T follicular helper cell (primary cell): ENCODE data around the gene CRAMP1.
A peak's percentile ranks its signal among the peaks of the same experiment; 100 is the strongest.

Source experiments
- DNase-seq: peaks from one replicate; pipeline ENCODE4 v3.0.0-alpha.2; 2020; ENCODE audit warnings: low read depth

CRAMP1 gene

GRCh38 chr16:1678500-1679098 is 66.4 kb downstream of the CRAMP1 start:
- DNase-seq, result peak; percentile 8

DNA sequence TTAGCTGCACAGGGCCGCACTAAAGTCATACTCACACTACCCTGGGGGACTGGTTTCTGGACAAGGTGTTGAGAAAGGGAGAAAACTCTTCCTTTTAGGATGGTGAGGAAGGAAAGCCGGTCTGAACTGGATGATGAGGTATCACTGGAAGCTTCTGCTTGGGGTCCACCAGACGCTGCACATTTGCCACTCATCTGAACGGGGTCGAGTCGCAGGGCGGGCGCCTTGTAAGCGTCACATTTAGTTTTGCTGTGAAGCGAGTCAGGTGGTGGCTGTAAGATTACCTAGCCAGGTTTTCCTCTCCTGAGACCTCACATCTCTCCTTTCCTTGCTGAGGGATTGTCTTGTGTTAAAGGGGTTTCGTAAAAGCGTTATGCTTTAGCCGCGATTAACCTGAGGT is 68.2 kb downstream of the CRAMP1 start:
- no peak for DNase-seq

GRCh38 chr16:1681032-1681431 is 68.9 kb downstream of the CRAMP1 start:
- no peak for DNase-seq

GRCh38 chr16:1687427-1688316 is 75.5 kb downstream of the CRAMP1 start:
- no peak for DNase-seq

DNA sequence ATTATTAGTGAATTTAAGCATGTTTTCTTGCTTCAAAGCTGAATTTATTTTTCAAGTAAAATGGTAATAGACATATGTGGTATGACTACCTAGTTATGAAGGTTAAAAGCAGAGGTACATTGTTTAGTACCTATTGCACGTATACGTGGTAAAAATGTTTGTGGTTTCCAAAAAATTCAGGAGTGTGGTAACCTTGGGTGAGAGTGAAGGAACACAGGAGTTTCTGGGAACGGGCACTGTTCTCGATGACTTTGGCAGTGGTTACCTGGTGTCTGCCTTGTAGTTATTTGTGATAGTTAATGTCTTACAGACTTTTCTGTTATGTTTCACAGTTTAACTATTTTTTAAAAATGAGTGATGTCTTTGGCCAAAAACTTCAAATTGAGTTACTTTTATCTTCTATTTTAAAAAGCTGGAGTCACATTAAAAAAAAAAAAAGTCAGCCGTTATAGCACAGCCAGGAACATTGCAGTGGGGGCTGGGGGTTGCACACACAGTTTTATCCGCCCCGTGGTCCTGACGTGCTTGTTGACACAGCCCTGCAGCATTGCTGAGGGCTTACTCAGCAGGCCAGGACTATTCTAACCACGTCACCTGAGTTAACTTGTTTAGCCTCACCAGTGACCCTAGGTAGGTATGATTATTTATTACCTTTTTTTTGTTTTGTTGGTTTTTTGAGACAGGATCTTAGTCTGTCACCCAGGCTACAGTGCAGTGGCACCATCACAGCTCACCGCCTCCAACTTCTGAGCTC is 76.8 kb downstream of the CRAMP1 start:
- no peak for DNase-seq

GRCh38 chr16:1689853-1690252 is 77.7 kb downstream of the CRAMP1 start:
- no peak for DNase-seq

- DNase-seq, result no peak
Measured at GRCh38 chr16:1690810-1691209, 78.7 kb downstream of the CRAMP1 start.

DNA sequence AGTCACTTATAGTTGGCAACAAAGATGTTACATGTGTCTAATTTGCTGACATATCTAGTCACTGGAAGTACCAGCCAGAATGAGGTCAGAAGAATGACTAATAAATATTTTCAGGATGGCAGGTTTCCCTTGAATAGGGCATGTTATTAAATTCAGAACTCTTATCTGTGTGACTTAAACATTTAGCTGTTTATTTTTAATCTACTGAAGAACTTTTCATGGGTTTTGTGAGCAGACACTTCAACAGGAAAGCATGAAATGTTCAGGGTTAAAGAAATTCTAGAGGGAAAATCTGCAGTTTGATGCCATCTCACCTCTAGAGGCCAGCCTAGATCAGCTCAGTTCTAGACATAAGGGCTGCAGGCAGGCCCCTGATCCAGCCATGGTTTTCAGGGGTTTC is 79.1 kb downstream of the CRAMP1 start:
- DNase-seq, result no peak

GRCh38 chr16:1691956-1692355 is 79.8 kb downstream of the CRAMP1 start:
- DNase-seq, result no peak

DNA sequence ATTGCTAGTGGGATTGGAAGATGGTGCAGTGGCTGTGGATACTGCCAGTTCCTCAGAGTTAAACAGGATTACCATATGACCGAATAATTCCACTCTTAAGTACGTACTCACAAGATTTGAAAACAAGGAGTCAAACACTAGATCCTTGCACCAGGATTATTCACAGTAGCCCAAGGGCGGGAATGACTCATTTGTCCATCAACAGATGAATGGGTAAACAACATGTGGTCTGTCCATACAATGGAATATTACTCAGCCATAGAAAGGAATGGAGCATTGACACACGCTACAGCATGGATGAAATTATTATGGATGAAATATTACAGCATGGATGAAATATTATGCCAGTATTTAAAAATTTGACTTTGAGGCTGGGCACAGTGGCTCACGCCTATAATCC is 84.7 kb downstream of the CRAMP1 start:
- DNase-seq, result no peak

DNA sequence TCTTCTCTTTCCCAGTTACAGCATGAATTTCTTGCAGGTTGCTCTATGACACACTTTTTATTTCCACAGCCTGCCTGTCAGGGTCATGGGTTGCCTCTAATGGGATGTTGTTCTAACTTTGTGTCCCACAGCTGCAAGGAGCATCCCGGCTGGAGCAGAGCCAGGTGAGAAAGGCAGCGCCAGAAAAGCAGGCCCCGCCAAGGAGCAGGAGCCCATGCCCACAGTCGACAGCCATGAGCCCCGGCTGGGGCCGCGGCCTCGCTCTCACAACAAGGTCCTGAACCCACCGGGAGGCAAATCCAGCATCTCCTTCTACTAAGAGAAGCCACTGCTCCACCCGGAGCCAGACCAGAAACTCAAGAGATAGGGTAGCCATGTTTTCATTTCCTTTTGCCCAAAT is 86.5 kb downstream of the CRAMP1 start:
- DNase-seq, result no peak

DNA sequence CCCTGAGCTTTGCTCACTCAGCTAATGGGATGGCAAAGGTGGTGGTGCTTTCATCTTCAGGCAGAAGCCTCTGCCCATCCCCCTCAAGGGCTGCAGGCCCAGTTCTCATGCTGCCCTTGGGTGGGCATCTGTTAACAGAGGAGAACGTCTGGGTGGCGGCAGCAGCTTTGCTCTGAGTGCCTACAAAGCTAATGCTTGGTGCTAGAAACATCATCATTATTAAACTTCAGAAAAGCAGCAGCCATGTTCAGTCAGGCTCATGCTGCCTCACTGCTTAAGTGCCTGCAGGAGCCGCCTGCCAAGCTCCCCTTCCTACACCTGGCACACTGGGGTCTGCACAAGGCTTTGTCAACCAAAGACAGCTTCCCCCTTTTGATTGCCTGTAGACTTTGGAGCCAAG is 88.1 kb downstream of the CRAMP1 start:
- no peak for DNase-seq

DNA sequence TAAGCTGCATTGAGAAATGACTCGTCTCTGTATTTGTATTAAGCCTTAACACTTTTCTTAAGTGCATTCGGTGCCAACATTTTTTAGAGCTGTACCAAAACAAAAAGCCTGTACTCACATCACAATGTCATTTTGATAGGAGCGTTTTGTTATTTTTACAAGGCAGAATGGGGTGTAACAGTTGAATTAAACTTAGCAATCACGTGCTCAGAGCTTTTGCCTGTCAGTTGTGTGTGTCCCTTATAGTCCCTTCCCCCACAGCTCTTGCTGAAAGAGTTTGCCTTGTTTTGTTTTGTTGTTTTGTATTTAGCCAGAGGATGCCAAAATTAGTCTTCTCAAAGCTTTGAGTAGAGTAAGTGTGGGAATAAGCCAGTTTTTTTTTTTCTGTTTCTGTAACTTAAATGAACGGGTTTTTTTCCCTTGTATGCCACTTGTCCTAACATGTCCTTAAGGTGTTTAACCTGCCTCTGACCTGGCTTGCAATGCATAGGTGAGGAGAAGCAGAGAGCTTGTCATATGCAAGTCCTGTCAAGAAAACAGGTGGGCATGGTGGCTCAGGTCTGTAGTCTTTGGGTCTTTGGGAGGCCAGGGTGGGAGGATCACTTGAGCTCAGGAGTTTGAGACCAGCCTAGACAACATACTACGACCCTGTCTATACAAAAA is 89.2 kb downstream of the CRAMP1 start:
- DNase-seq, result no peak

- DNase-seq, result peak; percentile 14
Measured at GRCh38 chr16:1705324-1705687, 93.1 kb downstream of the CRAMP1 start.

- DNase-seq, result peak; percentile 89
Measured at GRCh38 chr16:1705688-1706385, 93.7 kb downstream of the CRAMP1 start, which contains the start of gene MAPK8IP3. Gene MAPK8IP3, plus strand, starts transcription at chr16:1706195. Its CDS starts 145 bp downstream, at chr16:1706340.

- DNase-seq, result peak; percentile 20
Measured at GRCh38 chr16:1706386-1707192, 94.4 kb downstream of the CRAMP1 start.

DNA sequence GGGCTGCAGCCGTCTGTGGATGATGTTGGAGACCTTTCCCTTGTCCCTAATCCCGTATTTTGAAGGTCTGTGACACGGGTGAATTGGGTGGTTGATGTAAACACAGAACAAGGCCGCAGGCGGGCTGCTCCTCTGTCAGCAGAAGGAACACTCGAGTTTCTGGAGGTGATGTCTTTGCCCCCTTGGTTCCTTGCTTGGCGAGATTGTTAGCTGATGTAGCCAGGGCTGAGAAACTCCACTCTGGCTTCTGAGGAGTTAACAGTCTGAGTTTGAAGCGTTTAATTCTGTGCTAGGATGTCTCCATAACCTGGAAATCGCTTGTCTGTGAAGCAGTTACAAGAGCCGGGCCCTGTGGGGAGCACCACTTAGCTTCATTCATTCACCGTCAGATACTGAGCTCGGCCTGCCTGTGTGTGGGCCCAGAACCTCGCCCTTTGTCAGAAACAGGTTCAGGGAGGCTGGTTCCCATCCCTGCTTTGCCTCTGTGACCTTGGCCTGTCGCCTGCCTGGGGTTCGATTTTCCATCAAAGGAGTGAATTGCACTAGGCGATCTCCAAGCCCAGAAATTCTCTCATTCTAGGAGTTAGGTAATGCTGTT is 95.1 kb downstream of the CRAMP1 start:
- DNase-seq, result no peak

- no peak for DNase-seq
Measured at GRCh38 chr16:1708083-1708767, 96.1 kb downstream of the CRAMP1 start.

- no peak for DNase-seq
Measured at GRCh38 chr16:1708768-1709180, 96.6 kb downstream of the CRAMP1 start.

DNA sequence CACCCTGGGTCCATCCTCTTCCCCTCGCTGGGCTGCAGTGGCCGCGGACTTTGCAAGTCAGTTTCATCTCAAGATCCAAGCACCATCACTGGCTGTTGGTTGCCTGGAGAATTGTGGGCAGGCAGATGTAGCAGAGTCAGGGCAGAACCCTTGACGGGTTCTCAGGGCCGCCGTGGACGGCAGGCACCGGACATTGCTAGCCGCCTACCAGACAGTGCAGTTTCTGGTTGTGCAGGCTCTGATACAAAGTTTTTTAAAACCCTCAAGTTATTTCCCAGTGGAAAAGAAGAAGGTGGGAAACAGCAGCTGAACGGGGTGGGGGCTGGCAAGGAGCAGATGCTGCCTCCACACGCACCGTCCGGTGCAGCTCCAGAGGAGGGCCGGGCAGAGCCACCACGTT is 97.2 kb downstream of the CRAMP1 start:
- no peak for DNase-seq
